ENCODE results near the gene TUBGCP3.

Gene TUBGCP3

GRCh38 chr13:112625698-112626097, 37.7 kb upstream of the TUBGCP3 start:
- no peaks in the 10 kb centered on the region for H3K9me2 ChIP-seq (replicated peaks; ENCODE audit: control insufficient read depth, low read length)
- no peaks in the 10 kb centered on the region for H3K36me3 ChIP-seq (ENCODE audit: control insufficient read depth, low read length)
- H3K27ac ChIP-seq (ENCODE audit: low read depth, low read length) = no peak overlapping the region
- H3K4me1 ChIP-seq (ENCODE audit: control insufficient read depth, low read length) = no peaks in the 10 kb centered on the region
- H3K4me2 ChIP-seq (ENCODE audit: low read length) = no peak overlapping the region
- H3K27me3 ChIP-seq (ENCODE audit: control insufficient read depth, low read length) = 0 out of 2 replicates have a peak, but pooled peaks cover 2% of the 10 kb centered on the region
- no peaks in the 10 kb centered on the region for H3K9me3 ChIP-seq (ENCODE audit: control insufficient read depth, insufficient read depth, low read length)
- no peak overlapping the region for H3K4me3 ChIP-seq (ENCODE audit: low read length)
- no peaks in the 10 kb centered on the region for H3K79me2 ChIP-seq (ENCODE audit: control insufficient read depth, low read length)
- no peaks in the 10 kb centered on the region for H3F3A ChIP-seq (ENCODE audit: control insufficient read depth, insufficient read depth)
- H4K20me1 ChIP-seq (ENCODE audit: control insufficient read depth, insufficient read depth, low read depth, low read length) = no peaks in the 10 kb centered on the region
- TF ChIP-seq, protein P1, sequence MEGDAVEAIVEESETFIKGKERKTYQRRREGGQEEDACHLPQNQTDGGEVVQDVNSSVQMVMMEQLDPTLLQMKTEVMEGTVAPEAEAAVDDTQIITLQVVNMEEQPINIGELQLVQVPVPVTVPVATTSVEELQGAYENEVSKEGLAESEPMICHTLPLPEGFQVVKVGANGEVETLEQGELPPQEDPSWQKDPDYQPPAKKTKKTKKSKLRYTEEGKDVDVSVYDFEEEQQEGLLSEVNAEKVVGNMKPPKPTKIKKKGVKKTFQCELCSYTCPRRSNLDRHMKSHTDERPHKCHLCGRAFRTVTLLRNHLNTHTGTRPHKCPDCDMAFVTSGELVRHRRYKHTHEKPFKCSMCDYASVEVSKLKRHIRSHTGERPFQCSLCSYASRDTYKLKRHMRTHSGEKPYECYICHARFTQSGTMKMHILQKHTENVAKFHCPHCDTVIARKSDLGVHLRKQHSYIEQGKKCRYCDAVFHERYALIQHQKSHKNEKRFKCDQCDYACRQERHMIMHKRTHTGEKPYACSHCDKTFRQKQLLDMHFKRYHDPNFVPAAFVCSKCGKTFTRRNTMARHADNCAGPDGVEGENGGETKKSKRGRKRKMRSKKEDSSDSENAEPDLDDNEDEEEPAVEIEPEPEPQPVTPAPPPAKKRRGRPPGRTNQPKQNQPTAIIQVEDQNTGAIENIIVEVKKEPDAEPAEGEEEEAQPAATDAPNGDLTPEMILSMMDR (IDR thresholded peaks at IDR 0.05; ENCODE audit: low read depth, low read length, poor library complexity, severe bottlenecking) = no peak
- no peak for TF ChIP-seq EZH2phosphoT487 (IDR thresholded peaks at IDR 0.05; ENCODE audit: borderline replicate concordance, low read length)

DNA sequence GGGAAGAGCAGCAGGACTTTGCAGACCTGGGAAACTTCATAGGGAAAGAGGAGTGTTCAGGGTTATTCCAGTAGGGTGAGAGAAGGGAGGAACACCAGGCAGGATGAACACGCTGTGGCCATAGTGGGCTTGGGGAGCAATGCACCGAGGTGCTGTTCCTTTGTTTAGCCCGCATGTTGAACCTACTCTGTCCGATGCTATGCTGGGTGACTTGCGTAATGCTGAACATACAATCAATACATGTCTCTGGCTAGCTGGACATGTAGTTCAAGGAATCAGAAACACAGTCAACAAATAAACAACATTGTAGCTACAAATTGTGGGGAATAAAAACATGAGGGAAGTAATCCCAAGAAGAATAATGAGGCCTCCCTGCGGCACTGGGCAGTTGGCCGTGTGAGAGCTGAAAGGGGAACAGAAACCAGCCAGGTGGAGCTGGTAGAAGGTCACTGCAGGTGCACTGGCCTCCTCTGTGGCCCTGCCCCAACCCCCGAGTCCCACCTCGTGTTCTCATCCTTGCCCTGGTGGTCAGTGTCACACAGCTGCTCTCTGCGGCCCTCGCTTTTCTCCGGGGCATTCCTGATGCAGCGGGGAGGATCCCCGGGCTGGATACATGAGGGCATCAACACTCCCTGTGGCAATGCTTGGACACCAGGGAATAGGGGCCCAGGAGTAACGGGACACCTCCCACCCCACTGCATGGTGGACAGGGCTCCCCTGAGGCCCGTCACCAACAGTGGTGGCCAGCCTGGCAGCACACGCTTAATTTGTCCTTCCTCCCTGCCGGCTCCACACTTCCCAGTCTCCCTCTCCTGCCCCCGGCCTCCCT, 36.9 kb upstream of the TUBGCP3 start:
- Histone ChIP-seq H3K4me2 (ENCODE audit: low read length) (no peak overlapping the region), H3F3A (ENCODE audit: control insufficient read depth, insufficient read depth) (no peaks in the 10 kb centered on the region), H3K27ac (ENCODE audit: low read depth, low read length) (no peak overlapping the region), H3K9me2 (replicated peaks; ENCODE audit: control insufficient read depth, low read length) (no peaks in the 10 kb centered on the region), H3K4me1 (ENCODE audit: control insufficient read depth, low read length) (no peaks in the 10 kb centered on the region), H4K20me1 (ENCODE audit: control insufficient read depth, insufficient read depth, low read depth, low read length) (no peaks in the 10 kb centered on the region), H3K9me3 (ENCODE audit: control insufficient read depth, insufficient read depth, low read length) (no peaks in the 10 kb centered on the region), H3K4me3 (ENCODE audit: low read length) (no peak overlapping the region), H3K36me3 (ENCODE audit: control insufficient read depth, low read length) (no peaks in the 10 kb centered on the region), H3K79me2 (ENCODE audit: control insufficient read depth, low read length) (no peaks in the 10 kb centered on the region), H3K27me3 (ENCODE audit: control insufficient read depth, low read length) (0 out of 2 replicates have a peak, but pooled peaks cover 2% of the 10 kb centered on the region)
- TF ChIP-seq, protein P1 (IDR thresholded peaks at IDR 0.05; ENCODE audit: low read depth, low read length, poor library complexity, severe bottlenecking) = no peak
- TF ChIP-seq EZH2phosphoT487 (IDR thresholded peaks at IDR 0.05; ENCODE audit: borderline replicate concordance, low read length) = no peak

- Histone ChIP-seq H3K9me3 (ENCODE audit: control insufficient read depth, insufficient read depth, low read length) (no peaks in the 10 kb centered on the region), H3F3A (ENCODE audit: control insufficient read depth, insufficient read depth) (no peaks in the 10 kb centered on the region), H3K9me2 (replicated peaks; ENCODE audit: control insufficient read depth, low read length) (no peaks in the 10 kb centered on the region), H3K36me3 (ENCODE audit: control insufficient read depth, low read length) (no peaks in the 10 kb centered on the region), H3K4me2 (ENCODE audit: low read length) (no peak overlapping the region), H3K4me3 (ENCODE audit: low read length) (no peak overlapping the region), H3K79me2 (ENCODE audit: control insufficient read depth, low read length) (no peaks in the 10 kb centered on the region), H3K27ac (ENCODE audit: low read depth, low read length) (no peak overlapping the region), H4K20me1 (ENCODE audit: control insufficient read depth, insufficient read depth, low read depth, low read length) (no peaks in the 10 kb centered on the region), H3K4me1 (ENCODE audit: control insufficient read depth, low read length) (no peaks in the 10 kb centered on the region), H3K27me3 (ENCODE audit: control insufficient read depth, low read length) (0 out of 2 replicates have a peak, but pooled peaks cover under 1% of the 10 kb centered on the region)
- TF ChIP-seq EZH2phosphoT487 (IDR thresholded peaks at IDR 0.05; ENCODE audit: borderline replicate concordance, low read length) = no peak
- TF ChIP-seq, protein P1 (IDR thresholded peaks at IDR 0.05; ENCODE audit: low read depth, low read length, poor library complexity, severe bottlenecking) = no peak
These were observed 36.1 kb upstream of the TUBGCP3 start for GRCh38 chr13:112624040-112624439.

Data from DOHH2 (cell line).